BE2C (cell line): ENCODE data around the gene LASP1NB.
A peak's percentile ranks its signal among the peaks of the same experiment; 100 is the strongest.
"Not testable (repeated sequence)": the region's sequence is repeated elsewhere in the genome, so short reads cannot be mapped to it uniquely, and the experiment has no call there.

Experiments
- DNase-seq: peaks from one replicate; pipeline ENCODE4 v3.0.0-alpha.2; 2020
- H3K27me3 ChIP-seq: fragments of 250-450 bp; sonication (Bioruptor Pico); 2 replicates; pipeline ENCODE4 v1.5.1; 2020; ENCODE audit warnings: mild to moderate bottlenecking
- H3K36me3 ChIP-seq: fragments of 250-450 bp; sonication (Bioruptor Pico); 2 replicates; pipeline ENCODE4 v1.5.1; 2020; ENCODE audit warnings: mild to moderate bottlenecking
- H3K4me1 ChIP-seq: fragments of 250-450 bp; sonication (Bioruptor Pico); 2 replicates; pipeline ENCODE4 v1.5.1; 2020
- H3K4me3 ChIP-seq: 2 replicates; pipeline ENCODE4 v1.5.1; 2011; ENCODE audit warnings: low read depth, low read length
- H3K9me3 ChIP-seq: fragments of 250-450 bp; sonication (Bioruptor Pico); 2 replicates; pipeline ENCODE4 v1.5.1; 2020
- TF ChIP-seq, protein P1 (sequence below): IDR thresholded peaks from 2 replicates; pipeline ENCODE4 v1.5.1; 2012; ENCODE audit warnings: mild to moderate bottlenecking, low read depth, low read length

The LASP1NB gene

DNA sequence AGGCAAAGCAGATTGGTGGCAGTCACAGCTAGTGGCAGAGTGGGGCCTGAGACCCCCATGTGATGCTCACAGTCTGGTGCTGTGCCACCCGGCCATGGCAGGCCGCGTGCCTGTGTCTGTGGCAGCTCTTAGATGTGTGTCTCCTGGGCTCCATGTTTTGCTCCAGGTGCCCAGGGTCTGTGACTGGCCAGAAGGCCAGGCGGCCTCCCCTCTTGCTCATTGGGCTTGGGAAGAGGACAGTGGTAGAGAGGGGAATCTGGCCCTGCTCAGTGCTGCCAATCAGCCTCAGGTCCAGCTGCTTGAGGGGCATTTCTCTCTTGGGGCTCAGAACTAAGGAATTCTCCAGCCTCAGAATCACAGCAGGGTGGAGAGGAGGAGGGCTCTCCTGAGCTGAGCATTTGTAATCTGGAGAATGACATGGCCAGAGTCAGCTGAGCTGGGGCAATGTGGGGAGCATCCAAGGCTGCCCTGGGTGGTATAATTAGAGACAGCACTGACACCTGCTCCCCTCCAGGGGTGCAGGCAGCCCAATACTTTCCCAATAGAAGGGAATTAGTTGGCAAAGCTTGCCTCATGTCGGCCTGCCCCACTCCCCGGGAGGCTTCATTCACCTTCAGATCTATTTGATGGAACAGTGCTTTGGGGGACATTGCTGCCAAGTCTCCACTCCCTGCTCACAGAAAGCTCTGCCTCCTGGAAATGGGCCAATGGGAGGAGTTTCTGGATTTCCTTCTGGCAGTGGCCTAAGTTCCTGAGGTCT lies 2.7 kb upstream of the LASP1NB start:
- no peak overlapping the region for H3K4me3 ChIP-seq
- H3K4me1 ChIP-seq, result peaks cover 13% of the 10 kb centered on the region
- DNase-seq, result peak; percentile 75
- H3K27me3 ChIP-seq, result no peaks in the 10 kb centered on the region
- H3K36me3 ChIP-seq, result no peaks in the 10 kb centered on the region
- no peaks in the 10 kb centered on the region for H3K9me3 ChIP-seq
- TF ChIP-seq, protein P1, sequence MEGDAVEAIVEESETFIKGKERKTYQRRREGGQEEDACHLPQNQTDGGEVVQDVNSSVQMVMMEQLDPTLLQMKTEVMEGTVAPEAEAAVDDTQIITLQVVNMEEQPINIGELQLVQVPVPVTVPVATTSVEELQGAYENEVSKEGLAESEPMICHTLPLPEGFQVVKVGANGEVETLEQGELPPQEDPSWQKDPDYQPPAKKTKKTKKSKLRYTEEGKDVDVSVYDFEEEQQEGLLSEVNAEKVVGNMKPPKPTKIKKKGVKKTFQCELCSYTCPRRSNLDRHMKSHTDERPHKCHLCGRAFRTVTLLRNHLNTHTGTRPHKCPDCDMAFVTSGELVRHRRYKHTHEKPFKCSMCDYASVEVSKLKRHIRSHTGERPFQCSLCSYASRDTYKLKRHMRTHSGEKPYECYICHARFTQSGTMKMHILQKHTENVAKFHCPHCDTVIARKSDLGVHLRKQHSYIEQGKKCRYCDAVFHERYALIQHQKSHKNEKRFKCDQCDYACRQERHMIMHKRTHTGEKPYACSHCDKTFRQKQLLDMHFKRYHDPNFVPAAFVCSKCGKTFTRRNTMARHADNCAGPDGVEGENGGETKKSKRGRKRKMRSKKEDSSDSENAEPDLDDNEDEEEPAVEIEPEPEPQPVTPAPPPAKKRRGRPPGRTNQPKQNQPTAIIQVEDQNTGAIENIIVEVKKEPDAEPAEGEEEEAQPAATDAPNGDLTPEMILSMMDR, result no peak

- TF ChIP-seq, protein P1, result no peak
- Histone ChIP-seq H3K27me3 (no peaks in the 10 kb centered on the region), H3K36me3 (no peaks in the 10 kb centered on the region), H3K4me3 (peak overlapping the region; percentile 81), H3K9me3 (no peaks in the 10 kb centered on the region), H3K4me1 (peaks cover 13% of the 10 kb centered on the region)
- DNase-seq, result no peak
Measured at GRCh38 chr17:38926293-38927070, 1.1 kb downstream of the LASP1NB start.

GRCh38 chr17:38930782-38931181 lies 5.4 kb downstream of the LASP1NB start:
- not testable (repeated sequence) for H3K36me3 ChIP-seq, DNase-seq, H3K27me3 ChIP-seq, H3K4me3 ChIP-seq, H3K9me3 ChIP-seq, H3K4me1 ChIP-seq

DNA sequence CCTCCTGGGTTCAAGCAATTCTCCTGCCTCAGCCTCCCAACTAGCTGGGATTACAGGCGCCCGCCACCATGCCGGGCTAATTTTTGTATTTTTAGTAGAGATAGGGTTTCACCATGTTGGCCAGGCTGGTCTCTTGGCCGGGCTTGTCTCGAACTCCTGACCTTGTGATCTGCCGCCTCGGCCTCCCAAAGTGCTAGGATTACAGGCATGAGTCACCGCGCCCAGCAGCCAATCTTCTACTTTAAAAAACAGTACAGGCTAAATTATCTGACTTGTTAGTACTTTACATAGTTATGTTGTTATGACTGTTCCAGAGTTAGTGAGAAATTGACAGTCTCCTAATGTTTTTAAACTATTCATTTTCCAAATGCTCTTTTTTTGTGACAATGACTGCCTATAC lies 8.5 kb downstream of the LASP1NB start:
- H3K36me3 ChIP-seq, H3K4me1 ChIP-seq, H3K9me3 ChIP-seq, DNase-seq, H3K27me3 ChIP-seq, H3K4me3 ChIP-seq: not testable (repeated sequence)

GRCh38 chr17:38939987-38940386 lies 14.6 kb downstream of the LASP1NB start:
- Histone ChIP-seq H3K27me3 (0 out of 2 replicates have a peak, but pooled peaks cover 8% of the 10 kb centered on the region), H3K36me3 (no peaks in the 10 kb centered on the region), H3K9me3 (no peaks in the 10 kb centered on the region), H3K4me3 (no peak overlapping the region), H3K4me1 (no peaks in the 10 kb centered on the region)
- TF ChIP-seq, protein P1, result no peak
- DNase-seq, result no peak

GRCh38 chr17:38940404-38940803 lies 15.0 kb downstream of the LASP1NB start:
- H3K4me3 ChIP-seq, result no peak overlapping the region
- H3K27me3 ChIP-seq, result 0 out of 2 replicates have a peak, but pooled peaks cover 8% of the 10 kb centered on the region
- TF ChIP-seq, protein P1, result no peak
- no peaks in the 10 kb centered on the region for H3K36me3 ChIP-seq
- H3K4me1 ChIP-seq, result no peaks in the 10 kb centered on the region
- no peaks in the 10 kb centered on the region for H3K9me3 ChIP-seq
- no peak for DNase-seq
